LNCAP (cell line): ENCODE results near the gene PRR19.

Source experiments
- TF ChIP-seq, protein P1 (sequence below): fragments of 450-650 bp; IDR thresholded peaks from 2 replicates; pipeline ENCODE4 v1.5.1; 2017; ENCODE audit warnings: mild to moderate bottlenecking

Gene PRR19

DNA sequence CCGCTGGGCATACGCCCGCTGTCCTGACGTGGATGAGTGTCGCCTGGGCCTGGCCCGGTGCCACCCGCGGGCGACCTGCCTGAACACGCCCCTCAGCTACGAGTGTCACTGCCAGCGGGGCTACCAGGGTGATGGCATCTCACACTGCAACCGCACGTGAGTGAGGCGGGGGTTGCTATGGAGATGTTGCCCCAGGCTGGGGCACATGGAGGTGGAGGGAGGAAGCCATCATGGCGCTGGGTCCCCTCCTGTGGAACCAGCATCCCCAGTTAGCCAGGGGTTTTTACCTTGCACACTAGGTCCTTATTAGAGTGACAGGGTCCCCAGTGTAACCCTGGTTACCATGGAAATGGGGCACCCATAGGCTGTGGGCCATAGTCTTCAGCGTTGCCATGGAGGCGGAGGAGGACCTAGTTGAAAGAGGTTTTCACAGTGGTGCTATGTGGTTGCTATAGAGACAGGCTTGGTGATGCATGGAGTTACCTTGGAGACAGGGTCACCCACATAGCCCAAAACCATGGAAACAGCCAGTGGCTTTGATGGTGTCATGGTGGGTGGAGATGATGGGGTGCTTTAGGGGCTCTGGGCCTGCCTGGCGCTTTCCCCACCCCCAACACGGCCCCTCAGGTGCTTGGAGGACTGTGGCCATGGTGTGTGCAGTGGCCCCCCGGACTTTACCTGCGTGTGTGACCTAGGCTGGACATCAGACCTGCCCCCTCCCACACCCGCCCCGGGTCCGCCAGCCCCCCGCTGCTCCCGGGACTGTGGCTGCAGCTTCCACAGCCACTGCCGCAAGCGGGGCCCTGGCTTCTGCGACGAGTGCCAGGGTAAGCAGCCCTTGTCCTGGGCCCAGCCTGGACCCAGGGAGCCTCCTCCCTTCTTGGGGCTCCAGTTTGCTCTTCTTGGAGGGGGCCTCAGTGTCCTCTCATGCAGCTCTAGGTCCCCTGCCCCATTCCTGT, 50.6 kb downstream of the PRR19 start:
- TF ChIP-seq, protein P1, sequence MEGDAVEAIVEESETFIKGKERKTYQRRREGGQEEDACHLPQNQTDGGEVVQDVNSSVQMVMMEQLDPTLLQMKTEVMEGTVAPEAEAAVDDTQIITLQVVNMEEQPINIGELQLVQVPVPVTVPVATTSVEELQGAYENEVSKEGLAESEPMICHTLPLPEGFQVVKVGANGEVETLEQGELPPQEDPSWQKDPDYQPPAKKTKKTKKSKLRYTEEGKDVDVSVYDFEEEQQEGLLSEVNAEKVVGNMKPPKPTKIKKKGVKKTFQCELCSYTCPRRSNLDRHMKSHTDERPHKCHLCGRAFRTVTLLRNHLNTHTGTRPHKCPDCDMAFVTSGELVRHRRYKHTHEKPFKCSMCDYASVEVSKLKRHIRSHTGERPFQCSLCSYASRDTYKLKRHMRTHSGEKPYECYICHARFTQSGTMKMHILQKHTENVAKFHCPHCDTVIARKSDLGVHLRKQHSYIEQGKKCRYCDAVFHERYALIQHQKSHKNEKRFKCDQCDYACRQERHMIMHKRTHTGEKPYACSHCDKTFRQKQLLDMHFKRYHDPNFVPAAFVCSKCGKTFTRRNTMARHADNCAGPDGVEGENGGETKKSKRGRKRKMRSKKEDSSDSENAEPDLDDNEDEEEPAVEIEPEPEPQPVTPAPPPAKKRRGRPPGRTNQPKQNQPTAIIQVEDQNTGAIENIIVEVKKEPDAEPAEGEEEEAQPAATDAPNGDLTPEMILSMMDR: no peak

DNA sequence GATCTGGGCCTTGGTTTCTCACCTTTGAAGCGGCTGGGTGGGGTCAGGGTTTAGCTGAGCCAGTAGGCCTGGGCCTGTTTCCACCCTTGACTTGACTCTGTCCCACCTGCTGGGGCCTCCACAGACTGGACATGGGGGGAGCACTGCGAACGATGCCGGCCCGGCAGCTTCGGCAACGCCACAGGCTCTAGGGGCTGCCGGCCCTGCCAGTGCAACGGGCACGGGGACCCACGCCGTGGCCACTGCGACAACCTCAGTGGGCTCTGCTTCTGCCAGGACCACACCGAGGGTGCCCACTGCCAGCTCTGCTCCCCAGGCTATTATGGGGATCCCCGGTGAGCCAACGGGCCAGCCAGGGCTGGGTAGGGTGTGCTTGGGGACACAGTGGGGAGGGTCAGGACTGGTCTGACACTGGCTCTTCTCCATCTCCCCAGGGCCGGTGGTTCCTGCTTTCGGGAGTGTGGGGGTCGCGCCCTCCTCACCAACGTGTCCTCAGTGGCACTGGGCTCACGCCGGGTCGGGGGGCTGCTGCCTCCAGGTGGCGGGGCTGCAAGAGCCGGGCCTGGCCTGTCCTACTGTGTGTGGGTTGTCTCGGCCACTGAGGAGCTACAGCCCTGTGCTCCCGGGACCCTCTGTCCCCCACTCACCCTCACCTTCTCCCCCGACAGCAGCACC, 51.5 kb downstream of the PRR19 start:
- TF ChIP-seq, protein P1: no peak

DNA sequence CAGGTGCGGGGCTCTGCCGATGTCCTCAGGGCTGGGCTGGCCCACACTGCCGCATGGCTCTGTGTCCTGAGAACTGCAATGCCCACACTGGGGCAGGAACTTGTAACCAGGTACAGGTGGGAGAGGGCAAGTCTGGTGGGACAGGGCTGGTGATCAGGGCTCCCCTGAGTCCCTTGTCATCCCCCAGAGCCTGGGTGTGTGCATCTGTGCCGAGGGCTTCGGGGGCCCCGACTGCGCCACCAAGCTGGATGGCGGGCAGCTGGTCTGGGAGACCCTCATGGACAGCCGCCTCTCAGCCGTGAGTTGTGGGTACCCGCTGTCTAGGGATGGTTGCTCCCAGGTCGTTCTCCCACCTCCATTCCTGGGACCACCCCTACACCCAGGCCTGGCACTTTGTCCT, 54.0 kb downstream of the PRR19 start:
- TF ChIP-seq, protein P1: no peak

DNA sequence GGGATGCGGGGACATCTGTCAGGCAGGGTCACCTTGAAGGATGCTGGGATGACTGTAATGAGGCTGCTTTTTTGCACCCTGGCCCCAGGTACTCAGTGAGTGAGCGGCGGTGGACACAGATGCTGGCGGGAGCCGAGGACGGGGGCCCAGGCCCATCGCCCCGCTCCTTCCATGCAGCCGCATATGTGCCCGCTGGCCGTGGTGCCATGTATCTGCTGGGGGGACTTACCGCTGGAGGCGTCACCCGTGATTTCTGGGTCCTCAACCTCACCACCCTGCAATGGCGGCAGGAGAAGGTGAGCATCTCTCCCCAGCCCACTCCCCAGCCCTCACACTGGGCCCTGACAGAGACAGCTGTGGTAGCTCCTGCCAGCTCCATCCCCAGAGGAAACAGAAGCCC, 54.8 kb downstream of the PRR19 start:
- TF ChIP-seq, protein P1: no peak

DNA sequence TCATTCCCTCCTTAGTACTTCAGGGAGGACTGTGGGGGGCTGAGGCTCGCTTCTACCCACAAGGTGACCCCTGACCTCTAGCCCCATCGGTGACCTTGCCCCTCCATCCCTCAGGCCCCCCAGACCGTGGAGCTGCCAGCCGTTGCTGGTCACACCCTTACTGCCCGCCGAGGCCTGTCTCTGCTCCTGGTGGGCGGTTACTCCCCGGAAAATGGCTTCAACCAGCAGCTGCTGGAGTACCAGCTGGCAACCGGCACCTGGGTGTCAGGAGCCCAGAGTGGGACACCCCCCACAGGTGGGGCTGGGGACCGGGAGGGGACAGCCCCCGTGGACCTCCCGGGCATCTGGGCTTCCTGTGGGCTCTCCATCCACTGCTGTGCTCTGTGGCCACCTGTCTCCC, 55.4 kb downstream of the PRR19 start:
- TF ChIP-seq, protein P1: no peak
